SK-N-SH treated with all-trans-retinoic acid at 6 μM for 48 hours (cell line): ENCODE measurements around the gene HAP1.
"Not testable (repeated sequence)": the region's sequence is repeated elsewhere in the genome, so short reads cannot be mapped to it uniquely, and the experiment has no call there.

Experiments
- ARNTL ChIP-seq: fragments of 450-650 bp; formaldehyde crosslinking; IDR thresholded peaks from 2 replicates; pipeline ENCODE4 v1.5.0; 2020; ENCODE audit warnings: low read depth, mild to moderate bottlenecking, moderate library complexity, borderline replicate concordance
- CREB5 ChIP-seq: fragments of 250-450 bp; sonication (Bioruptor Pico); IDR thresholded peaks from 2 replicates; pipeline ENCODE4 v1.5.1; 2020; ENCODE audit warnings: low read depth, mild to moderate bottlenecking, moderate library complexity
- CSDC2 ChIP-seq: fragments of 250-450 bp; sonication (Bioruptor Pico); IDR thresholded peaks from 2 replicates; pipeline ENCODE4 v1.5.0; 2020; ENCODE audit warnings: mild to moderate bottlenecking, moderate library complexity
- CSRNP3 ChIP-seq: fragments of 250-450 bp; sonication (Bioruptor Pico); IDR thresholded peaks from 2 replicates; pipeline ENCODE4 v1.5.1; 2021; ENCODE audit warnings: mild to moderate bottlenecking, moderate library complexity
- ESRRG ChIP-seq: fragments of 250-450 bp; sonication (Bioruptor Pico); IDR thresholded peaks from 2 replicates; pipeline ENCODE4 v1.6.1; 2021; ENCODE audit warnings: mild to moderate bottlenecking
- GLIS3 ChIP-seq: fragments of 250-450 bp; sonication (Bioruptor Pico); IDR thresholded peaks from 2 replicates; pipeline ENCODE4 v1.5.0; 2020; ENCODE audit warnings: mild to moderate bottlenecking, moderate library complexity
- OSR1 ChIP-seq: fragments of 250-450 bp; sonication (Bioruptor Pico); IDR thresholded peaks from 2 replicates; pipeline ENCODE4 v1.8.0; 2022; ENCODE audit warnings: moderate library complexity, mild to moderate bottlenecking, inconsistent platforms
- PATZ1 ChIP-seq: fragments of 250-450 bp; sonication (Bioruptor Pico); IDR thresholded peaks from 2 replicates; pipeline ENCODE4 v1.8.0; 2020; ENCODE audit warnings: mild to moderate bottlenecking, moderate library complexity, borderline replicate concordance
- TCF4 ChIP-seq: fragments of 250-450 bp; sonication (Bioruptor Pico); IDR thresholded peaks from 2 replicates; pipeline ENCODE4 v1.8.0; 2021; ENCODE audit warnings: mild to moderate bottlenecking, moderate library complexity, borderline replicate concordance
- TSHZ2 ChIP-seq: fragments of 250-450 bp; sonication (Bioruptor Pico); IDR thresholded peaks from 2 replicates; pipeline ENCODE4 v1.5.0; 2020; ENCODE audit warnings: mild to moderate bottlenecking, moderate library complexity
- ZC3H10 ChIP-seq: fragments of 250-450 bp; sonication (Bioruptor Pico); IDR thresholded peaks from 2 replicates; pipeline ENCODE4 v1.5.1; 2021; ENCODE audit warnings: mild to moderate bottlenecking, moderate library complexity
- ZFP3 ChIP-seq: fragments of 250-450 bp; sonication (Bioruptor Pico); IDR thresholded peaks from 2 replicates; pipeline ENCODE4 v1.5.0; 2020; ENCODE audit warnings: mild to moderate bottlenecking, moderate library complexity
- ZFP30 ChIP-seq: fragments of 450-650 bp; formaldehyde crosslinking; IDR thresholded peaks from 2 replicates; pipeline ENCODE4 v1.5.0; 2022; ENCODE audit warnings: mild to moderate bottlenecking, moderate library complexity

GRCh38 chr17:41675157-41676057, 59.0 kb downstream of the HAP1 start:
- TF ChIP-seq CREB5 (CRISPR knock-in tag); CSDC2; TSHZ2 (CRISPR knock-in tag); OSR1 (CRISPR knock-in tag); CSRNP3 (CRISPR knock-in tag); ESRRG (CRISPR knock-in tag); PATZ1 (CRISPR knock-in tag); ARNTL (CRISPR knock-in tag); GLIS3 (CRISPR knock-in tag); TCF4 (CRISPR knock-in tag); ZFP30 (CRISPR knock-in tag); ZFP3 (CRISPR knock-in tag); ZC3H10 (CRISPR knock-in tag): not testable (repeated sequence)
